ENCODE measurements around the gene TRMT1L.

DNA sequence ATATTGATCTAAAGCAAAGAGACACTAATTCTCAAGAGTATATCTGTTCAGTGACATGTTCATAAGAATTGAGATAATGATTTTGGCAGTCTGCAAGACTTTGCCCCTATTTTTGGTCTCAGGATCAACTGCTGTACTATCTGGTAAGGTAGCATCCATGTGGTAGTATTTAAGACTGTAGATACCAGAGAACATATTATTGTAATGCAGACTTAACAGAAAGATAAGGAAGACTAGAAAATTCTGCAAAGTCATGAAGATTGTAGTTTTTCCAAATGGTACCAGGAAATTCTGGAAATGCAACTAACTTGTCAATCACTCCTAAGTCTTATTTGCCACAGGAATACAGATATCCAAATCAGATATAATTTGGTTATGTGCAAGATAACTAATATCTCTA, 76.3 kb downstream of the TRMT1L start:
- TF ChIP-seq POLR2A (IDR thresholded peaks at IDR 0.05; ENCODE audit: low read depth, low read length) (no peak), POLR2AphosphoS5 (IDR thresholded peaks at IDR 0.05; ENCODE audit: low read depth, low read length) (no peak), TAF1 (IDR thresholded peaks at IDR 0.05; ENCODE audit: low read depth, low read length) (no peak), SPI1 (IDR thresholded peaks at IDR 0.05; ENCODE audit: low read depth, low read length) (no peak), POU2F2 (IDR thresholded peaks at IDR 0.05; ENCODE audit: low read depth, low read length) (no peak), PAX5 (IDR thresholded peaks at IDR 0.05; ENCODE audit: insufficient read depth, low read length, severe bottlenecking) (no peak)
